ENCODE data around the gene FRMD4A.
A peak's percentile ranks its signal among the peaks of the same experiment; 100 is the strongest.
"Not testable (repeated sequence)": the region's sequence is repeated elsewhere in the genome, so short reads cannot be mapped to it uniquely, and the experiment has no call there.

The FRMD4A gene

DNA sequence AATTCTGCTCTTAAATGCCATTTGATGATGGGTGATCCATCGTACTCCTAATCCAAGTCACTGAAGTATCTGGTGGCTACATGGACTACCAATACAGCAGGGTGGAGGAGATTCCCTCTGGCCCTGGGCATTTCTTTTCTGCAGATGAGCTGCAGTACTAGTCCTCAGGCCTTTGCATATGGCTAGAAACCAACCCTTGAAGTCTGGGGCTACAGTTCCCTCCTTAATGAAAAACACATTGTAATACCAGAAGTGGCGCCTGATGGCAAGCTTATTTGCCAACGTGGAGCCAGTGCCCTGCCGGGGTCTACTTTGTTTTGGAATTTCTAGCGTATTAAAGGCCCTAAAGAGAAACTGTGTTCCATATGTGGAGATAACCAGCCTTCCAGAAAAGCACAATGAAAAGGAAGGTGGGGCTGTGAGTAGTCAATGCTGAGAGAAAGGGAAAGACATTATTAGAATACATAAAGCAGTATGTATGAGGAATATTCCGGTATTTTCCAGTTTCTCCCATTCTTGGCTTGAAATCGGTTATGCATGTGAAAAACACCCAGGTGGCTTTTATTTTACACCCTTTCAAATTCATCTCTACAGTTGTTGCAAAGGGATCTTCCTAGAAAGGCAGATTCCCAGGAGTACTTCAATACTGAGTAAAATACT, 375.2 kb downstream of the FRMD4A start:
- no peak for DNase-seq (ENCODE audit: low read depth, low spot score)

DNA sequence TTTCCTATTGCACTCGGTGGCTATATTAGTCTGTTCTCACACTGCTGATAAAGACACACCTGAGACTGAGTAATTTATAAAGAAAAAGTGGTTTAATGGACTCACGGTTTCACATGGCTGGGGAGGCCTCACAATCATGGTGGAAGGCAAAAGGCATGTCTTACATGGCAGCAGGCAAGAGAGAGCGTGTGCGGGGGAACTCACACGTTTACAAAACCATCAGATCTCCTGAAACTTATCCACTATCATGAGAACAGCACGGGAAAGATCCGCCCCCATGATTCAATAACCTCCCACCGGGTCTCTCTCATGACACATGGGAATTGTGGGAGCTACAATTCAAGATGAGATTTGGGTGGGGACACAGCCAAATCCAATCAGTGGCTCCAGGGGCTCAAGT, 376.5 kb downstream of the FRMD4A start:
- DNase-seq (ENCODE audit: low read depth, low spot score): not testable (repeated sequence)

DNA sequence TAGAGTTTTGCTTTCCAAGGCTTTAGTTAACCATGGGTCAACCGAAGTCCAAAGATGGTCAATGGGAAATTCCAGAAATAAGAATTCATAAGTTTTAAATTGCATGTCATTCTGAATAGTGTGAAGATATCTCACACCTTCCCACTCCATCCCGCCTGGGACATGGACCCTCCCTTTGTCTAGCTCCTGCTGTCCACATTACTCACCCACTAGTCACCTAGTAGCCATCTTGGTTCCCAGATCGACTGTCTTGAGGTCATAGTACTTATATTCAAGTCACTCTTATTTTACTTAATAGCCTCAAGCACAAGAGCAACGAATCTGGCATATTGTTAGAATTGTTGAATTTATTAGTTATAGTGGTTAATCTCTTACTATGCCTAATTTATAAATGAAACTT, 377.4 kb downstream of the FRMD4A start:
- no peak for DNase-seq (ENCODE audit: low read depth, low spot score)

DNA sequence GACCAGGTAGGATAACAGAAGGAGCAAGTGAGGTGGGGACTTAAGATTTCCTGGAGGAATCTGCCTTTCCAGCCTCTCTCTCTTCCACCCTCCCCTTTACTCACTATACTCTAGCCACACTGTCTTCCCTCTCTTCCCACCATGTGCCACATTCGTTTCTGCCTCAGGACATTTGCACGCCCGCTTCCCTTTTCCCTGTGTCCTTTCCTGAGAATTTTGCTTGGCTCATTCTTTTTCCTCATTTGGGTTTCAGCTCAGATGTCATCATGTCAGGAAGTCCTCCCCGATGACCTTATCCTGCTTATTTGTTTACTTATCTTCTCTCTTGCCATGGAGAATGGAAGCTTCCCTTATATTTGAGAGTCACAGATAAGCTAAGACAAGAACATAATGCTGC, 380.2 kb downstream of the FRMD4A start:
- DNase-seq (ENCODE audit: low read depth, low spot score): no peak

DNA sequence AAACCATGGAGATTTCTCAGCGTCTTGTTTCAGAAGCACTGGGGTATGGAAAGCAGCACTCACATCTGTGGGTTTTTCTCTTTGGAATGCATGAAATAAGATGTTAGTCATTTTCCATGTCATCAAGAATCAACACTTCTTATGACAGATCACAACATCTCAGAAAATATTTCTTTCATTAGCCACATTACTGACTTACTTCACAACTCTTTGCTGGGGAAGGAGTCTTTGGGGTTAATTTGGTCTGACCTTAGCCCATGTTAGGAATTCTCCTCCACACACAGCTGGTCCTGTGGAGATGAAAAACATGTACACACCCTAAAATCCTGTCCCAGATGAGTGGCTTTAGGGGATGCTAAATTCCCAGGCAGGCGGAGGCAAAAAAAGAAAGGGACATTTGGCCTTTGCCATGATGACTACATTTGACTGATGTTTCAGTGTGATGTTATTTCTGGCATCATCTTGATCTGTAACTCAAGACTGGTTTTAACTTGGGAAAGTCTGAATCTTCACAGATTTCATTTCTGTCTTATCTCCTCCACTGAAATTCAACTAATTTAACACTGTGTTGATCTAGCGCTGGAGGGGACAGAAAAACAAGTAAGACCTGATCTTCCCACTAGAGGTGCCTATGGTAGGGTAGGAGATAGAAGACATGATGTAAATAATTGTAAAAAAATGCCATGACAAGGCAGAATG, 380.7 kb downstream of the FRMD4A start:
- peak; percentile 56 for DNase-seq (ENCODE audit: low read depth, low spot score)

DNA sequence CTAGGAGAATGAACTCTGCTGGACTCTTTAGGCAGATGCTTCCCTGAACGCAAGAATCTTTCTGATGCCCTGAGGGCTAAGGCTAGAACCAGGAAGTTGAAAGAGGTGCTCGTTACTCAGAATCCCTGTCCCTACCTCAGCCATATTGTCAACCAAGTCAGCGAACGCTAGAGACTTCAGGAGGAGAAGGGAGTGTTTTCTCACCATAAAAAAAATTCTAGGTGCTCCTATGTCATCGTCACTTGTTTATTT, 384.6 kb downstream of the FRMD4A start:
- no peak for DNase-seq (ENCODE audit: low read depth, low spot score)

DNA sequence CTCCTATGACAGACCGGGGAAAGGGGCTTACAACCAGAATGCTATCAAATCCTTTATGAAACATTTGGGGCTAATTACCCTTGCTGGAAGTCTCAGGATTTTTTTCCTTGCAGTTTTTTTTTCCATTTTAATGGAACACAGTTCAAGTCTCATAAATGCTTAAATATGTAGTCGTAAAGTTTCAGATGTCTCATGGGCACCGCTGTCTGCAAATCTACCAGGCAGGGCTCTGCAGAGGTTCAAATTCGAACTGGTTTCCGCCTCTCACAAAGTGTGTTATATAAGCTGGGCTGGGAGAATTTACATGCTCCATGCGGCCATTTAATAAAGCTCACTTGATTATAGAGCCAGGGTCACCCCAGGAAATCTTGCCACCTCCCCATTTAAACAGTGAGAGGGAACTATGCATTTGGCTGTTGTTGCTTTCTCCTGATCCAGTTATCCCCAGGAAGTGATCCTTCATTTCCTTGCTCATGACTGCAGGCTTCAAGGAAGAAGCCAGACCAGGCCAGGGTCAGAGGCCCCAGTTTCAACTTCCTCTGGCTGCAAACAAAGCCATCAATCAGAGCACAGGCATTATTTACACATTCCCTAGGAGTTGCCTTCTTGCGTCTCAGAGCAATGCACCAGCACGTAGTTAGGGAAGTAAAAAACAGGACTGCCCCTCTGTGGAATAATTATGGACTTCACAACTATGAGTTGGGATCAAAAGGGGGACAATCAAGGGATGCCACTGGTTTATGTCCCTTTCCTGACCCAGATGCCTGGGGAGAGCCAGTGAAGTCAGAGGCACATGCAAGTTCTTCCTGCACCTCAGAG, 385.1 kb downstream of the FRMD4A start:
- DNase-seq (ENCODE audit: low read depth, low spot score): no peak

DNA sequence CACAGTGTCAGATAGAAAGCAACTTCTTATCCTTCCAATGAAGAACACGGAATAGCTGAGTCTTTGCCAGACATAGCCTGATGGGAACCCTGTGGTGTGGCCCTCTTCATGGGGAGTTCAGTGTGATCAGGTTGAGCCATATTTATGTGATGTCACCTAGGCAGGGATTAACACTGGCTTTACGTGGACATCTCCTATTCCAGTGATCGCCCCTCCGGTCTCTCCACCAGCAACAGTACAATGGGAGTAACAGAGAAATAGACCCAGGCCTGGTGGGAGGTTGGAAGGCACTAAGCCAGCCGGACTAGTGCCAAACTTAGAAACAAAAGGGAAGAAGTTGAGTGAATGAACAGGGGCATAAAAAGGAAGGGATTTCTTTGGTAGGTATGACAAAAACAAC, 385.9 kb downstream of the FRMD4A start:
- no peak for DNase-seq (ENCODE audit: low read depth, low spot score)

DNA sequence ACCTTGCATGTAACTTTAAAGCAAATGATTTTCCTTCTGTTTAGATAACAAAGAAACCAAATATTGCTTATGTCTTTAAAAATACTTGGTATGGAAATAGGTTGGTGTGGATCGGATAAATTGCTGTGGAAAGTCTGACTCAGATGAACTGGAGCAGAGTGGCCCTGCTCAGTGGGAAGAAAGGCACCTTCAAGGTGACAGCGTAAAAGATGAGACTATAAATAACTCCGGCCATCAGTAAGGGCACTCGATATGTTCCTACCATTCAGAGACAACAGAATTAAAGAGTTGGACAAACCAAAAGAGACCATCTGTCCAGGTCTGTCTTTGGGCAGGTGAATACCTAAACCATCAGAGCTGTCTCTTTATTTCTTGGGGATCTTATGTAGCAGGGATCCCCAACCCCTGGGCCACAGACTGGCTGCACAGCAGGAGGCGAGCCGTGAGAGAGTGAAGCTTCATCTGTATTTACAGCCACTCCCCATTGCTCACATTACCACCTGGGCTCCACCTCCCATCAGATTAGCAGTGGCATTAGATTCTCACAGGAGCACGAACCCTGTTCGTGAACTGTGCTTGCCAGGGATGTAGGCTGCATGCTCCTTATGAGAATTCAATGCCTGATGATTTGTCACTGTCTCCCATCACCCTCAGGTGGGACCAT, 386.9 kb downstream of the FRMD4A start:
- no peak for DNase-seq (ENCODE audit: low read depth, low spot score)

DNA sequence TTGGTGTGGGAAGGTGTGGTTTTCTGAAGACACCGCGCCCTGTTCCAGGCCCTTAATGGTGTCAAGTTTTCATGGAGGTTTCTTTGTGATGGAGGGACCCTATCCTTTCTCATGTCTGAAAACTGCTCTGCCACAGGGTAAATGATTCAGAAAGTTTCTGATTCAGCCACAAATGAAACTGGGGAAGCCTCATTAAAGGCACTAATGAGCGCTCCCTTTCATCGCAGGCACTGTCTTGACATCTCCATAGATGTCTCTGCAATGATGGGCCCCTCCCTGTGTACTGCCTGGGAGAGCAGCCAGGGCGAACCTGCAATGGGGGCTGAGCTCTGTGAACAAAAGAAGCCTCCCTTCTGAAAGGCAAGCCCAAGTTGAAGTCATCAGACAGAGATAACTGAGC, 388.7 kb downstream of the FRMD4A start:
- peak; percentile 16 for DNase-seq (ENCODE audit: low read depth, low spot score)

DNA sequence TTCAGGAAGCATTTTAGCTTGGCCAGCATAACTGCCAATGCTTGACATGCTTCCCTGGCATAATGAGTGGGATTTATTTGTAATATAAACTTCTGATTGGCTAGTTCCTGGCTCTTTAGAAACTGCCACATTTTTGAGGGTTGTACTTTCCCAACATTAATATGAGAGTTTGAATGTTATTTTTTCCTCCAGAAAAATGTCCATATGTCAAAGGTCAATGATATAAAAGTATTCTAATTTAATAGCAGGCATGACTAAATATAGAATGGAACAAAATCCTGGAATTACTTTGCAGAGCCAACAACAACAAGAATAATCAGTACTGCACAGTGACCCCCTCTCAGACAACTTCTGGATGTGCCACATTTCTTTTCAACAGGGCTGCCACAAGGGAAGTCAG, 391.3 kb downstream of the FRMD4A start:
- peak; percentile 48 for DNase-seq (ENCODE audit: low read depth, low spot score)

DNA sequence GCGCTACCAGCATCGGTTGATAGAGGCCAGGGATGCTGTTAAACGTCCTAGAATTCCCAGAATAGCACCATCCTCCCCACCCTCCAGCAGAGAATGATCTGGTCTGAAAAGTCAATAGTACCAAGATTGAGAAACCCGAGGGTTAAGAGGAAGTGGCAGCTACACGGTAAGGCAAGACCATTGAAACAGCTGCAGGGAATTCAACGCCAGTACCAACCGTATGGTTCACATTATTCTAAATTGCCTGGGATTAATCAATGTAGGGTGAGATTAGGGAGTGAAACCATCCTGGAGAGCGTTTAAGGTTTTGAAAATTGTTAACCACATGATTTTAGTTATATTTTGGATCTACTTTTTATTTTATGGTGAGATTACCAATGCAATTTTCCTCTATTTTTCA, 391.8 kb downstream of the FRMD4A start:
- DNase-seq (ENCODE audit: low read depth, low spot score): no peak

DNA sequence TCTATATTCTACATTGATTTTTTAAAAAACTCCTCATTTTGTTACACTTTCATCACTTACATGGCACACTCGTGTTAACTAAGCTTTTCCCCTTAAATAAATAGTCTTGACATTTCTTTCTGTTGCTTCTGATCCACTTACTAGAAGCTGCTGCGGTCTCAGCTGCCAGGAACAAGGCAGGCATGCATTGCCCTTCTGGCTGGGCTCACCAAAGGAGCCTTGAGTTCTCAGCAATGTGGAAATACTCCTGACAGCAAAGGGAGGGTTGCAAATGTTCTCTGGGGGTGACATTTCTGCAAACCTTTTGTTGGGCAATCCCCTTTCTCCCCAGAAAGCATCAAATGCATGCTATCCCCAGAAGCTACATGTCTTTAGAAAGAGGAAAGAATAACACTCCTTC, 393.9 kb downstream of the FRMD4A start:
- no peak for DNase-seq (ENCODE audit: low read depth, low spot score)

DNA sequence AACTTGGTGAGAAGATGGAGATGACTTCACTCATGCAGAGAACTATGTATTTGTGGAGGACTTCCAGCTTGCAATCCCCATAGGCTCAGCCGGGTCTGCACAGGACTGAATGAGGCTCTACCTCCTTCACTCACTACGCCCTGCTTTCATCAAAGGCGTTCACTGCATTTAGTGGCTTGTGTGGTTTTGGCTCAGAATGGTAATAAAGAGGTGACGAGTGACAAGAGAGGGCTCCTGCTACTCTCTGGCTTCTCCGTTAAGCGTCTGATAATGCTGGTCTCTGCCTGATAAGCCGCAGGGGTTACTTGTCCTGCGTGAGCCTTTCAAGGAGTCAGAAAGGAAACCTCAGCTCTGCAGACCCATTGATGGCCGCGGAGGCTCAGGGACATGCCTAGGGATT, 400.6 kb downstream of the FRMD4A start:
- DNase-seq (ENCODE audit: low read depth, low spot score): peak; percentile 23

DNA sequence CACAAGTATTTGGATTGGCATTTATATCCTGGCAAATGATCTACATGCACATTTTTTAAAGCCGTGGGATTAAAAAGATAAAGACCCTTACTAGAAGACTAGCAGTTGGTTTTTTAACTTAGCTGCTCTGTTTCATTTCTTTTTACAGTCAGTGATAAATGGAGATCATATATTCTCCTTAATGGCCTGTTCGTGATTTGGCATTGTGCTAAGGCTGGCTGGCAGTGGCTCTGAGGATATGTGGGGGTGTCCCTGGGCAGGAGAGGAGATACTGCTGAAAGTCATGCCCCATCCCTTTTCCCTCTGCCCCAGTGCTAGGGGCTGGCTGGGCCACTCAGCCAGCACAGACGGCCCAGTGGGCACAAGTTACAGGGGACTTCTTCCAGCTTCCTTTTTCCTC, 402.3 kb downstream of the FRMD4A start:
- no peak for DNase-seq (ENCODE audit: low read depth, low spot score)

DNA sequence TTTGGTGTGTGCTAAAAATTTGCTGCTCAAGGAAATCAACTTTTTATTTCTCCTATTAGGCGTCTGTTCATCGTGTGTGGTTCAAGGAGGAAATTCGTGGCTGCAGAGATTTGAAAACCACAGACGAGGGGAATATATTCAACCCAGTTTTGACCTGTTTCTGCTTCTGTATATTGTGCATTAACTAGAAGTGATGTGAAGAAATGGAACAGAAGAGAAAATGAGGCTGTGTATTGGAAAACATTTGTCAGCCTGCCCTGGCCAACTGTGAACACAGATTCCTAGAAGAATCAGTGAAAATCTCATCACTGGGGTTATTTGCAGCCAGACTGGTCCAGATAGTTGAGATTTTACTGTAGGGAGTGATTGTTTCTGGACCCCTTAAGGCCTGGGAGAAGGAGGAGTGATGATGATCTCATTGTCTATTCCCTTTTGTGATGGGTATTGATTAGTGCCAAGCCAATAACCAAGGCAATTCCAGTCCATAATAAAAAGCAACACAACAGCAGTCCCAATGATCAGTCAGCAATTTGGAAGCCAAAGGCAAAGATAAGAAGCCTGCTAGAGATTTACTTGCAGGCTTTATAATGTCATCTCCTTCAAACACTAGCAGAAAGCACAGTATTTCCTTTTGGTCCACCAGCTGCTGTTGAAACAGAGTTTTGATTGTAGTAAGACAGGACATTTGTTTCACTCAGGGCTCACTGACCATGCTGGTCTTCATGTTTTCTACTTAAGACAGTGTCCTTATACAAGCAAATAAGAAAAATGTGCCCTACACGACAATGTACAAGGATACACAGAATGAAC, 404.5 kb downstream of the FRMD4A start:
- peak; percentile 27 for DNase-seq (ENCODE audit: low read depth, low spot score)

DNA sequence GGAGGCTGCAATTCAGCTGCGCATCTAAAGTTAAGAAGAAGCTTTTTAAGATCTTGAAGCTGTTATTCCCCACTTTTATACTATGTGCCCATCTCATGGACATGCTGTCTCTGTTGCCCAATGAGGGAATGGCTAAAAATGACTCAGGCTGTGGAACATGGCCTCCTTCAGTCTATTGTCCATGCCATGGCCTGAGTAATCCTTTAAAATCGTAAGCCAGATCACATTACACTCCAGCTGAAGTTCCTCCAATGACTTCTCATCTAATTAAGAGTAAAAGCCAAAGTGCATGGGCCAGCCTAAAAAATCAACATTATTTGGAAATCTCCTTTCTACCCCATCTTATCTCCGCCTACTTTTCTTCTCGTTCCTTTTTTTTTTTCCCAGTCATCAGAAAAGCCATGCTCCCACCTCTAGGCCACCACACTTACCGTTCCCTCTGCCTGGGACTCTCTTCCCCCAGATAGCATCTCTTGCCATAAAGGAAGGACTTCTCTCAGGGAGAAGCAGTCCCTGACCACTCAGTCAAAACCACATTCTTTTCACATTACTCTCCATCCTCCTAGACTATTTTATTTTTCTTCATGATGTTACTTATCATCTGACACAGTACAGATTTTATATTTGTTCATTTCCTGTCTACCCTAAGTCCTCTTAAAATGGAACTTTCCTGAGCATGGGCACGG, 406.5 kb downstream of the FRMD4A start:
- DNase-seq (ENCODE audit: low read depth, low spot score): peak; percentile 68

DNA sequence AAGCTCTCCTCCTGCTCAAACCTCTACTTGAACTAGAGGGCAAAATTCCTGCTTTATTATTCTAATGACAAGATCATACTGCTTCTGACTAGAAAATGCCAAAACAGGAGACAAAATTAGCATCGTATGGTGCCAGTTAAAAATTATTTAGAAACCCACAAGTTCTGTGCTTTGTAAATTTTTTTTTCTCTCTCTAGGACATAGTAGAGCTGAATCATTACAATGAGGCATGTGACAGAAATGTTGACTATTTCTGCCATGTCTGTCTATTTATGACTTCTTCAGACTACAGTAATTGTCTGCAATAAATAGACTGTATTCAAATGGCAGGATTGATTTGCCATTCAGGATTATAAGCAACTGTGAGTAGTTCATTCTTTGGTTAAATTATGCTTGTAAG, 408.1 kb downstream of the FRMD4A start:
- DNase-seq (ENCODE audit: low read depth, low spot score): peak; percentile 9

DNA sequence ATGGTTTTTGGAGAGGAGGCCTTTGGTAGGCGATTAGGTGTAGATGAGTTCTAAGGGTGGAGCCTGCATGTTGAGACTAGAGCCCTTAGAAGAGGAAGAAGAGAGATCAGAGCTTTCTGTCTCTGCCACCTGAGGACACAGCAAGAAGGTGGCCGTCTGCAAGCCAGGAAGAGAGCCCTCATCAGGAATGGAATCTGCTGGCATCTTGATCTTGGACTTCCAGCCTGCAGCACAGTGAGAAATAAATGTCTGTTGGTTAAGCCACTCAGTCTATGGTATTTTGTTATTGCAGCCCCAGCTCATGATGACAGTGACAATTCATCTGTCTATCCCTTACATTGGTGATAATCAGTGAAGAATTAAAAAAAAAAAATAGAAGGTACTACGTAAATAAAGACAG, 408.8 kb downstream of the FRMD4A start:
- DNase-seq (ENCODE audit: low read depth, low spot score): no peak

DNA sequence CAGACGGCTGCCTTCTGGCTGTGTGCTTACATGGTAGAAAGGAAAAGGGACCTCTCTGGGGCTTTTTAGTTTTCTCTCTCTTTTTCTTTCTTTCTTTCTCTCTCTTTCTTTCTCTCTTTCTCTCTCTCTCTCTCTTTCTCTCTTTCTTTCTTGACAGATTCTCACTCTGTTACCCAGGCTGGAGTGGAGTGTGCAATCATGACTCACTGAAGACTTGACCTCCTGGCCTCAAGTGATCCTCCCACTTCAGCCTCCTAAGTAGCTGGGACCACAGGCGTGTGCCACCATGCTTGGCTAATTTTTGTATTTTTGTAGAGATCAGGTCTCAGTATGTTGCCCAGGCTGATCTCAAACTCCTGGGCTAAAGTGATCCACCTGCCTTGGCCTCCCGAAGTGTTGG, 409.6 kb downstream of the FRMD4A start:
- not testable (repeated sequence) for DNase-seq (ENCODE audit: low read depth, low spot score)

DNA sequence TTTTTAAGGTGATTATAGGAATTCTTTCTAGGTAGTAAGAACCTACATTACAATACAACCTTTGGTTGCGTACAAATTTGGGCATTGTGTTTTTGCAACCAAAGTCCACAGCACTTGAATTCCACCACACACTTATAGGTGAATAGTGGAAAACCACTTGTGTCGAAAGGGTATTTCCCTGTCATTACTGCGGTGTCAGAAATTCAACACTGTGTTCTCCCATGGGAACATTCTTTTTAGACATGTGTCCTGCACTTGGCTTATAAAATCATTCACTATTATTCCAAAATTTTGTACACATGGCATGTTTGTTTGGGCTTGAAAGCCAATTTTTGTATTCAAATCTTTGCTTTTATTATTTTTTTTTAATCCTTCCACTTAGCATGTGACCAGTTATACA, 410.3 kb downstream of the FRMD4A start:
- DNase-seq (ENCODE audit: low read depth, low spot score): no peak

All from astrocyte of the hippocampus (primary cell).